ENCODE results near the gene METTL16. TPM values are rescaled to one million over a fixed set of nuclear protein-coding genes. Genes with fewer than 3 reads are reported as not detected.

The METTL16 gene
- polyA plus RNA-seq, 1 of the 3 experiments (the other 2 are of a cell fraction), result 8.1 TPM

- Histone ChIP-seq H3K4me1 (ENCODE audit: control insufficient read depth in 1 of 2, insufficient read depth in 2 of 2, low read depth in 1 of 2, low read length in 1 of 2) (peaks cover 0 to 32% of the 10 kb centered on the region in 2 experiments; a peak in 1 of 4 replicates), H3K4me3 (ENCODE audit: low read depth in 2 of 2, low read length in 1 of 2) (no peak overlapping the region), H3F3A (replicated peaks; ENCODE audit: insufficient read depth) (no peaks in the 10 kb centered on the region), H4K20me1 (ENCODE audit: insufficient read depth) (no peaks in the 10 kb centered on the region), H3K9ac (no peak overlapping the region), H3K9me3 (no peaks in the 10 kb centered on the region), H3K27me3 (ENCODE audit: insufficient read depth) (no peaks in the 10 kb centered on the region), H3K9me2 (no peaks in the 10 kb centered on the region), H2AFZ (ENCODE audit: low read depth) (no peak overlapping the region), H3K4me2 (no peak overlapping the region), H3K79me2 (ENCODE audit: insufficient read depth) (no peaks in the 10 kb centered on the region), H3K36me3 (replicated peaks in 1 of 2; ENCODE audit: control insufficient read depth in 1 of 2, insufficient read depth in 2 of 2, low read length in 1 of 2) (peaks cover 3 to 61% of the 10 kb centered on the region in 2 experiments), H3K27ac (ENCODE audit: low read depth in 2 of 2, low read length in 1 of 2) (no peak overlapping the region)
- TF ChIP-seq EZH2phosphoT487 (IDR thresholded peaks at IDR 0.05; ENCODE audit: borderline replicate concordance, low read depth), result no peak
- no peak for TF ChIP-seq IRF3 (IDR thresholded peaks at IDR 0.05; ENCODE audit: low read depth, low read length)
- no peak for TF ChIP-seq RCOR1 (IDR thresholded peaks at IDR 0.05; ENCODE audit: low read length)
- TF ChIP-seq MXI1 (IDR thresholded peaks at IDR 0.05; ENCODE audit: low read depth, low read length), result no peak
- no peak for TF ChIP-seq TEAD4 (IDR thresholded peaks at IDR 0.05; ENCODE audit: borderline replicate concordance, insufficient read depth)
- no peak for TF ChIP-seq MEF2A (IDR thresholded peaks at IDR 0.05; ENCODE audit: borderline replicate concordance, low read depth)
- no peak for TF ChIP-seq MAX (IDR thresholded peaks at IDR 0.05; ENCODE audit: low read depth)
- TF ChIP-seq FOXM1 (IDR thresholded peaks at IDR 0.05; ENCODE audit: low read depth), result no peak
- no peak for TF ChIP-seq NFIC (IDR thresholded peaks at IDR 0.05; ENCODE audit: borderline replicate concordance)
- TF ChIP-seq EP300 (IDR thresholded peaks at IDR 0.05; ENCODE audit: borderline replicate concordance in 1 of 2, low read depth in 1 of 2, low read length in 1 of 2), result no peak
- TF ChIP-seq RFX5 (IDR thresholded peaks at IDR 0.05; ENCODE audit: low read length), result no peak
- TF ChIP-seq ELF1 (IDR thresholded peaks at IDR 0.05), result no peak
- 92% methylated on average over 10 of the region's 10 CpGs for WGBS (ENCODE audit: low lambda C conversion rate)
- CTCF ChIA-PET, result interaction anchor here (0.7 to 26.4 kb wide), 2 partner anchors 8 to 31 kb away, joined by 3 to 654 read pairs; partner anchors contain the start of gene MNT
- DNase-seq, result no peak
- POLR2A ChIA-PET, result no interaction called here
Measured at GRCh38 chr17:2377659-2378058, 134.0 kb downstream of the METTL16 start.

GRCh38 chr17:2376107-2376506 is 135.6 kb downstream of the METTL16 start:
- Histone ChIP-seq H3K79me2 (ENCODE audit: insufficient read depth) (no peaks in the 10 kb centered on the region), H4K20me1 (ENCODE audit: insufficient read depth) (no peaks in the 10 kb centered on the region), H2AFZ (ENCODE audit: low read depth) (no peak overlapping the region), H3K27ac (ENCODE audit: low read depth in 2 of 2, low read length in 1 of 2) (no peak overlapping the region), H3K27me3 (ENCODE audit: insufficient read depth) (no peaks in the 10 kb centered on the region), H3K4me2 (no peak overlapping the region), H3K36me3 (replicated peaks in 1 of 2; ENCODE audit: control insufficient read depth in 1 of 2, insufficient read depth in 2 of 2, low read length in 1 of 2) (peaks cover 3 to 72% of the 10 kb centered on the region in 2 experiments), H3F3A (replicated peaks; ENCODE audit: insufficient read depth) (no peaks in the 10 kb centered on the region), H3K4me1 (ENCODE audit: control insufficient read depth in 1 of 2, insufficient read depth in 2 of 2, low read depth in 1 of 2, low read length in 1 of 2) (peaks cover 0 to 23% of the 10 kb centered on the region in 2 experiments; a peak in 1 of 4 replicates), H3K9me2 (no peaks in the 10 kb centered on the region), H3K4me3 (ENCODE audit: low read depth in 2 of 2, low read length in 1 of 2) (no peak overlapping the region), H3K9ac (no peak overlapping the region), H3K9me3 (no peaks in the 10 kb centered on the region)
- DNase-seq, result peak; percentile 28
- ChIA-PET POLR2A (interaction anchor here (1.0 kb wide), 1 partner anchor 40 kb away, joined by 3 read pairs; the partner anchor contains the start of gene TSR1), CTCF (interaction anchor here (1.0 to 26.4 kb wide), 3 partner anchors 8 to 33 kb away, joined by 4 to 654 read pairs (median 4); partner anchors contain the start of gene MNT)
- TF ChIP-seq RCOR1 (IDR thresholded peaks at IDR 0.05; ENCODE audit: low read length) (no peak), CHD2 (IDR thresholded peaks at IDR 0.05; ENCODE audit: low read length, partially characterized antibody) (no peak), FOXJ3 (CRISPR knock-in tag; IDR thresholded peaks at IDR 0.05) (no peak), EP300 (IDR thresholded peaks at IDR 0.05; ENCODE audit: borderline replicate concordance in 1 of 2, low read depth in 1 of 2, low read length in 1 of 2) (no peak), POLR2AphosphoS5 (IDR thresholded peaks at IDR 0.05; ENCODE audit: low read depth, low read length) (no peak), TCF12 (IDR thresholded peaks at IDR 0.05) (no peak), FOSL2 (IDR thresholded peaks at IDR 0.05; ENCODE audit: borderline replicate concordance, low read depth) (no peak), ELF1 (IDR thresholded peaks at IDR 0.05) (no peak), MEF2A (IDR thresholded peaks at IDR 0.05; ENCODE audit: borderline replicate concordance, low read depth) (no peak), USF2 (IDR thresholded peaks at IDR 0.05; ENCODE audit: borderline replicate concordance, low read depth, low read length) (no peak), NFIC (IDR thresholded peaks at IDR 0.05; ENCODE audit: borderline replicate concordance) (no peak), RXRA (IDR thresholded peaks at IDR 0.05; ENCODE audit: borderline replicate concordance, low read depth) (no peak), RAD21 (IDR thresholded peaks at IDR 0.05; ENCODE audit: low read length) (no peak), CTCF (IDR thresholded peaks at IDR 0.05) (no peak), ZBTB33 (IDR thresholded peaks at IDR 0.05; ENCODE audit: borderline replicate concordance, low read depth) (no peak), YY1 (IDR thresholded peaks at IDR 0.05; ENCODE audit: low read depth) (no peak)
- WGBS (ENCODE audit: low lambda C conversion rate), result 89% methylated on average over 7 of the region's 14 CpGs

Data from SK-N-SH (cell line).